ENCODE measurements around the gene FAM241B.

- TF ChIP-seq, protein P1, sequence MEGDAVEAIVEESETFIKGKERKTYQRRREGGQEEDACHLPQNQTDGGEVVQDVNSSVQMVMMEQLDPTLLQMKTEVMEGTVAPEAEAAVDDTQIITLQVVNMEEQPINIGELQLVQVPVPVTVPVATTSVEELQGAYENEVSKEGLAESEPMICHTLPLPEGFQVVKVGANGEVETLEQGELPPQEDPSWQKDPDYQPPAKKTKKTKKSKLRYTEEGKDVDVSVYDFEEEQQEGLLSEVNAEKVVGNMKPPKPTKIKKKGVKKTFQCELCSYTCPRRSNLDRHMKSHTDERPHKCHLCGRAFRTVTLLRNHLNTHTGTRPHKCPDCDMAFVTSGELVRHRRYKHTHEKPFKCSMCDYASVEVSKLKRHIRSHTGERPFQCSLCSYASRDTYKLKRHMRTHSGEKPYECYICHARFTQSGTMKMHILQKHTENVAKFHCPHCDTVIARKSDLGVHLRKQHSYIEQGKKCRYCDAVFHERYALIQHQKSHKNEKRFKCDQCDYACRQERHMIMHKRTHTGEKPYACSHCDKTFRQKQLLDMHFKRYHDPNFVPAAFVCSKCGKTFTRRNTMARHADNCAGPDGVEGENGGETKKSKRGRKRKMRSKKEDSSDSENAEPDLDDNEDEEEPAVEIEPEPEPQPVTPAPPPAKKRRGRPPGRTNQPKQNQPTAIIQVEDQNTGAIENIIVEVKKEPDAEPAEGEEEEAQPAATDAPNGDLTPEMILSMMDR (IDR thresholded peaks at IDR 0.05 in 8 of 11, conservative IDR thresholded peaks at IDR 0.05 in 3 of 11), result no peak
- TF ChIP-seq POLR2AphosphoS5 (IDR thresholded peaks at IDR 0.05), result no peak
These were observed 32.3 kb downstream of the FAM241B start for GRCh38 chr10:69662173-69662877.

Measured in spleen (tissue), 7 donors.